Testis (tissue), 3 donors: Measurements from ENCODE around the gene MYH14. TPM values are rescaled to one million over a fixed set of nuclear protein-coding genes. Genes with fewer than 3 reads are reported as not detected.

Source experiments
- DNase-seq: peaks from one replicate; pipeline ENCODE4 v3.0.0-alpha.2; 2019
- H3K27ac ChIP-seq, 2 donors: fragments of 200-600 bp; sonication (generic); one replicate each; pipeline ENCODE4 v1.5.1; 2019
- H3K27me3 ChIP-seq: fragments of 200-600 bp; sonication (generic); one replicate; pipeline ENCODE4 v1.5.1; 2019
- H3K36me3 ChIP-seq: fragments of 200-600 bp; sonication (generic); one replicate; pipeline ENCODE4 v1.5.1; 2017; ENCODE audit warnings: low read depth; ENCODE audit errors: missing control alignments
- H3K4me1 ChIP-seq: fragments of 200-600 bp; sonication (generic); one replicate; pipeline ENCODE4 v1.5.1; 2019
- H3K4me3 ChIP-seq, 2 donors: fragments of 200-600 bp; sonication (generic); one replicate each; pipeline ENCODE4 v1.5.1; 2017 to 2019
- H3K9me3 ChIP-seq: fragments of 200-600 bp; sonication (generic); one replicate; pipeline ENCODE4 v1.5.1; 2017
- POLR2A ChIP-seq: fragments of 450-650 bp; IDR thresholded peaks from one replicate; pipeline ENCODE4 v1.6.1; 2017; ENCODE audit warnings: antibody characterized with exemption, mild to moderate bottlenecking, moderate library complexity
- WGBS, 2 donors: methylation state at CpG; one replicate each; pipeline ENCODE4 v1.1.5; 2018; 5-methylcytosine and 5-hydroxymethylcytosine counted together
- intact Hi-C: fragments of 100-400 bp; cut with DNase I; formaldehyde crosslinking; loops from one replicate; pipeline ENCODE4 v1.15.1; 2023; ENCODE audit warnings: low total_unique reads
- polyA plus RNA-seq: library from polyadenylated mRNA; stranded (reverse); fragments of 350-450 nt; fragmentation: Illumina TruSeq; extraction: RNeasy Lipid Tissue Mini Kit (QIAGEN cat#74804); gene quantifications from one replicate; pipeline ENCODE4 v1.2.3, GENCODE V29; 2014; ENCODE audit warnings: low read depth, low replicate concordance; ENCODE audit not compliant: insufficient read depth
- total RNA-seq, 2 donors: library from RNA; depleted of rRNA; stranded (reverse); fragments of >200 nt; gene quantifications; one replicate each; pipeline ENCODE4 v1.2.3, GENCODE V29; 2016
- TF ChIP-seq, protein P1 (sequence below), 3 experiments: fragments of 450-650 bp in 2 of 3; fragments of 200-600 bp in 1 of 3; sonication (generic) in 1 of 3; IDR thresholded peaks; one replicate each; pipeline ENCODE4 v1.5.1; 2016 to 2019; ENCODE audit warnings: antibody characterized with exemption in 3 of 3, mild to moderate bottlenecking in 2 of 3, moderate library complexity in 1 of 3

MYH14 gene
- total and polyA plus RNA-seq, 3 donors from 2014 or later: 6.0 to 7.9 (median 7.8) TPM

DNA sequence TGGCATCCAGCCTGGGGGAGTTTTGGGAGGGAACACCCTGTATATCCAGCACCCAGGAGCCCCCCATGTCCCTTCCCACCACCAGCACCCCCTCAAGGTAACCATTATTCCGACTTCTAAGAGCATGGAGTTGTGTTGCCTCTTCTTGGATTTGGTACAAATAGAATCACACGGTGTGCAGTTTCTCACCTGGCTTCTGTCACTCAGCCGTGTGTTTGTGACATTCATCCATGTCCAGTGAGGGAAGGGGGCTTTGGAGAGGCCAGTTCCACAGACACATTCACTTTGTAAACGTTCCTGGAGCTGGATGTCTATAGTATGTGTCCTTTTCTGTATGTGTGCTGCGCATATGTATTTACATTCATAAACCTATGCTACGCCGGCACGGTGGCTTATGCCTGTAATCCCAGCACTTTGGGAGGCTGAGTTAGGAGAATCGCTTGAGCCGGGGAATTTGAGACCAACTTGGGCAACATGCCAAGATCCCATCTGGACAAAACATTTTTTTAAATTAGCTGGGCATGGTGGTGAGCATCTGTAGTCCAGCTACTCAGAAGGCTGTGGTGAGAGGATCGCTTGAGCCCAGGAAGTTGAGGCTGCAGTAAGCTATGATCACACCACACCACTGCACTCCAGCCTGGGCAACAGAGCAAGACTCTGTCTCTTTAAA, 36.6 kb downstream of the MYH14 start:
- Histone ChIP-seq H3K36me3 (no peaks in the 10 kb centered on the region), H3K27me3 (no peaks in the 10 kb centered on the region), H3K4me1 (no peaks in the 10 kb centered on the region), H3K27ac (no peak overlapping the region), H3K4me3 (no peak overlapping the region), H3K9me3 (no peaks in the 10 kb centered on the region)
- intact Hi-C loops: no loop called here
- WGBS, 2 donors: 81 to 82% methylated on average over 11 of the region's 11 CpGs
- TF ChIP-seq, protein P1, sequence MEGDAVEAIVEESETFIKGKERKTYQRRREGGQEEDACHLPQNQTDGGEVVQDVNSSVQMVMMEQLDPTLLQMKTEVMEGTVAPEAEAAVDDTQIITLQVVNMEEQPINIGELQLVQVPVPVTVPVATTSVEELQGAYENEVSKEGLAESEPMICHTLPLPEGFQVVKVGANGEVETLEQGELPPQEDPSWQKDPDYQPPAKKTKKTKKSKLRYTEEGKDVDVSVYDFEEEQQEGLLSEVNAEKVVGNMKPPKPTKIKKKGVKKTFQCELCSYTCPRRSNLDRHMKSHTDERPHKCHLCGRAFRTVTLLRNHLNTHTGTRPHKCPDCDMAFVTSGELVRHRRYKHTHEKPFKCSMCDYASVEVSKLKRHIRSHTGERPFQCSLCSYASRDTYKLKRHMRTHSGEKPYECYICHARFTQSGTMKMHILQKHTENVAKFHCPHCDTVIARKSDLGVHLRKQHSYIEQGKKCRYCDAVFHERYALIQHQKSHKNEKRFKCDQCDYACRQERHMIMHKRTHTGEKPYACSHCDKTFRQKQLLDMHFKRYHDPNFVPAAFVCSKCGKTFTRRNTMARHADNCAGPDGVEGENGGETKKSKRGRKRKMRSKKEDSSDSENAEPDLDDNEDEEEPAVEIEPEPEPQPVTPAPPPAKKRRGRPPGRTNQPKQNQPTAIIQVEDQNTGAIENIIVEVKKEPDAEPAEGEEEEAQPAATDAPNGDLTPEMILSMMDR (IDR thresholded peaks at IDR 0.05): no peak
- TF ChIP-seq POLR2A: no peak
- DNase-seq: no peak

GRCh38 chr19:50242581-50242980, 39.2 kb downstream of the MYH14 start:
- no peak overlapping the region for H3K27ac ChIP-seq

DNA sequence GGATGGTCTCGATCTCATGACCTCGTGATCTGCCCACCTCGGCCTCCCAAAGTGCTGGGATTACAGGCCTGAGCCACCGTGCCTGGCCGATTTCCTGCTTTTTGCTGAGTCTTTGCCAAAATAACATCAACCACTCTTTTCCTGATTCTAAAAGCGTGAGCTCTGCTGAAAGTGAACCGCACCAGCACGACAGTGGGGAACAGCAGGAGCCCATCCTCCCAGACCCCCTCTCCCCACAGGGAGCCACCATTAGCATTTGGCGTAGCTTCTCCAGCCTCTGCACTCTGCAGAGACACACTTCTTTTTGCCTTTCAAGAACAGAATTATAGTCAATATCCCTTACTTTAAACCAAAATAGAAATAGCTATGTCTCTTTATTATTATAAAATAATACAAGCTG, 41.3 kb downstream of the MYH14 start:
- intact Hi-C loops: no loop called here
- Histone ChIP-seq H3K9me3 (no peaks in the 10 kb centered on the region), H3K27ac (no peak overlapping the region), H3K27me3 (no peaks in the 10 kb centered on the region), H3K4me1 (no peaks in the 10 kb centered on the region), H3K36me3 (no peaks in the 10 kb centered on the region), H3K4me3 (no peak overlapping the region)
- TF ChIP-seq, protein P1 (IDR thresholded peaks at IDR 0.05): no peak
- DNase-seq: no peak
- 65 to 79% methylated on average over 5 to 9 of the region's 9 CpGs for WGBS, 2 donors

More at GRCh38 chr19:50242581-50242980, 39.2 kb downstream of the MYH14 start:
- Histone ChIP-seq H3K4me1 (no peaks in the 10 kb centered on the region), H3K9me3 (no peaks in the 10 kb centered on the region), H3K36me3 (no peaks in the 10 kb centered on the region), H3K4me3 (no peak overlapping the region), H3K27me3 (no peaks in the 10 kb centered on the region)
- no peak for DNase-seq
- 88 to 97% methylated on average over 6 of the region's 6 CpGs for WGBS, 2 donors
- TF ChIP-seq, protein P1 (IDR thresholded peaks at IDR 0.05): no peak
- no peak for TF ChIP-seq POLR2A
- intact Hi-C loops: no loop called here

GRCh38 chr19:50248413-50248812, 45.0 kb downstream of the MYH14 start:
- WGBS, 2 donors: 91 to 92% methylated on average over 10 of the region's 10 CpGs

More at GRCh38 chr19:50248413-50248812, 45.0 kb downstream of the MYH14 start:
- H3K36me3 ChIP-seq: no peaks in the 10 kb centered on the region
- DNase-seq: no peak
- no peaks in the 10 kb centered on the region for H3K4me1 ChIP-seq
- no peaks in the 10 kb centered on the region for H3K9me3 ChIP-seq
- H3K27ac ChIP-seq: no peak overlapping the region
- intact Hi-C loops: no loop called here
- H3K27me3 ChIP-seq: no peaks in the 10 kb centered on the region
- H3K4me3 ChIP-seq: no peak overlapping the region
- no peak for TF ChIP-seq POLR2A
- TF ChIP-seq, protein P1 (IDR thresholded peaks at IDR 0.05): no peak
